GM12878 (cell line): ENCODE data around the gene GID4.

Experiments used
- CHD2 ChIP-seq: IDR thresholded peaks from 2 replicates; pipeline ENCODE4 v1.6.1; 2011; ENCODE audit warnings: low read depth, low read length, improper control_type of control experiment, borderline replicate concordance
- EZH2 ChIP-seq: IDR thresholded peaks from 2 replicates; pipeline ENCODE4 v1.6.1; 2012; ENCODE audit warnings: low read depth, mild to moderate bottlenecking, control low read depth, inconsistent platforms, low read length, borderline replicate concordance; ENCODE audit not compliant: control insufficient read depth
- GABPA ChIP-seq: IDR thresholded peaks from 2 replicates; pipeline ENCODE4 v1.6.1; 2014; ENCODE audit warnings: antibody characterized with exemption, low read depth, mild to moderate bottlenecking, inconsistent platforms
- JUNB ChIP-seq: IDR thresholded peaks from 2 replicates; pipeline ENCODE4 v1.6.1; 2016; ENCODE audit warnings: antibody characterized with exemption, mild to moderate bottlenecking
- MTA2 ChIP-seq: fragments of 450-650 bp; IDR thresholded peaks from 2 replicates; pipeline ENCODE4 v1.6.1; 2016; ENCODE audit warnings: low read depth, mild to moderate bottlenecking, moderate library complexity
- MXI1 ChIP-seq: fragments of 150-350 bp; IDR thresholded peaks from 2 replicates; pipeline ENCODE4 v1.6.1; 2011; ENCODE audit warnings: low read depth, mild to moderate bottlenecking, inconsistent platforms, low read length, improper control_type of control experiment
- POLR2A ChIP-seq: IDR thresholded peaks from 2 replicates; pipeline ENCODE4 v1.6.1; 2011; ENCODE audit warnings: low read depth, mild to moderate bottlenecking, low read length
- RAD21 ChIP-seq: IDR thresholded peaks from 2 replicates; pipeline ENCODE4 v1.6.1; 2011; ENCODE audit warnings: mild to moderate bottlenecking, low read depth, low read length, moderate library complexity; ENCODE audit not compliant: insufficient read depth
- SMARCA5 ChIP-seq: fragments of 450-650 bp; IDR thresholded peaks from 2 replicates; pipeline ENCODE4 v1.6.1; 2017; ENCODE audit warnings: mild to moderate bottlenecking
- TF ChIP-seq, protein P1 (sequence below), 3 experiments: IDR thresholded peaks in 2 of 3; conservative IDR thresholded peaks in 1 of 3; 2 replicates each; pipeline ENCODE4 v1.5.1; 2011; ENCODE audit warnings: low read depth in 3 of 3, low read length in 3 of 3, mild to moderate bottlenecking in 3 of 3, control low read depth in 2 of 3, moderate library complexity in 2 of 3, inconsistent platforms in 1 of 3, mixed read lengths in 1 of 3; ENCODE audit not compliant: control insufficient read depth in 2 of 3, insufficient read depth in 1 of 3; ENCODE audit errors: extremely low read depth in 1 of 3
- TF ChIP-seq, protein P2 (sequence below): fragments of 450-650 bp; formaldehyde crosslinking; IDR thresholded peaks from 2 replicates; pipeline ENCODE4 v1.4.0; 2020; ENCODE audit warnings: mild to moderate bottlenecking, moderate library complexity

DNA sequence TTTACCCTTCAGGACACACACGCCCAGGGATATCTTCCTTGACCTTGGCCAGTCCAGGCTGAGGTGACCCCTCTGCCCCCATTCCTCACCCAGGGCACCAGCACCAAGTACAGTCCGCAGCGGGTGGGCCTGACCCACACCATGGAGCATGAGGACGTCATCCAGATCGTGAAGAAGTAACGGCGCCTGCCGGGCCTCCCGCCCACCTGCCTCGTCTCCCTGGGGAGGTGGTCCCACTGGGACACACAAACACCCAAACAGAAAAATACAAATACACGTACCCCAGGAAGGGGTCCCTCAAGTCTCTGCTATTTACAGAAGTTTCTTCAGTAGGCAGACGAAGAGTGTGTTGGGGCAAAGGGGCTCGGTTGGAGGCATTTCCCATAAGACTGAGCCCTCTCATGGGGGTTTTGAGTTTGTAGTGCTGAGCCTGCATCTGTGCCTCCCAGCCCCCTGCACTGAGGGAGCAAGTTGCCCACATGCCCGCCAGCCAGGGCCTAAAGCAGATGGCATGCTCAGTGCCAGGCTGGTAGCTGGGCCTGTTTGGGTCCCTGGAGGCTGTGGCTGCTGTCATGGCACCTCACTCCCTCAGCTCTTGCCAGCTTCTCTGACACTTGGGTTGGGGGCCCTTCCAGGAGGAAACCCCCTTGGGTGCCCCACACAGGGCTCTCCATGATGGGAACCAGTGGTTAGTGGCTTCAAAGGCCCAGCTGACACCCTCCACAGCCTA, 68.0 kb downstream of the GID4 start:
- TF ChIP-seq SMARCA5 = no peak
- TF ChIP-seq RAD21 = no peak
- TF ChIP-seq, protein P1, sequence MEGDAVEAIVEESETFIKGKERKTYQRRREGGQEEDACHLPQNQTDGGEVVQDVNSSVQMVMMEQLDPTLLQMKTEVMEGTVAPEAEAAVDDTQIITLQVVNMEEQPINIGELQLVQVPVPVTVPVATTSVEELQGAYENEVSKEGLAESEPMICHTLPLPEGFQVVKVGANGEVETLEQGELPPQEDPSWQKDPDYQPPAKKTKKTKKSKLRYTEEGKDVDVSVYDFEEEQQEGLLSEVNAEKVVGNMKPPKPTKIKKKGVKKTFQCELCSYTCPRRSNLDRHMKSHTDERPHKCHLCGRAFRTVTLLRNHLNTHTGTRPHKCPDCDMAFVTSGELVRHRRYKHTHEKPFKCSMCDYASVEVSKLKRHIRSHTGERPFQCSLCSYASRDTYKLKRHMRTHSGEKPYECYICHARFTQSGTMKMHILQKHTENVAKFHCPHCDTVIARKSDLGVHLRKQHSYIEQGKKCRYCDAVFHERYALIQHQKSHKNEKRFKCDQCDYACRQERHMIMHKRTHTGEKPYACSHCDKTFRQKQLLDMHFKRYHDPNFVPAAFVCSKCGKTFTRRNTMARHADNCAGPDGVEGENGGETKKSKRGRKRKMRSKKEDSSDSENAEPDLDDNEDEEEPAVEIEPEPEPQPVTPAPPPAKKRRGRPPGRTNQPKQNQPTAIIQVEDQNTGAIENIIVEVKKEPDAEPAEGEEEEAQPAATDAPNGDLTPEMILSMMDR (IDR thresholded peaks at IDR 0.05 in 2 of 3, conservative IDR thresholded peaks at IDR 0.05 in 1 of 3; ENCODE audit: control insufficient read depth in 2 of 3, extremely low read depth in 1 of 3, insufficient read depth in 1 of 3, low read depth in 3 of 3, low read length in 3 of 3) = no peak
- no peak for TF ChIP-seq MTA2
- TF ChIP-seq POLR2A = no peak
- TF ChIP-seq, protein P2, sequence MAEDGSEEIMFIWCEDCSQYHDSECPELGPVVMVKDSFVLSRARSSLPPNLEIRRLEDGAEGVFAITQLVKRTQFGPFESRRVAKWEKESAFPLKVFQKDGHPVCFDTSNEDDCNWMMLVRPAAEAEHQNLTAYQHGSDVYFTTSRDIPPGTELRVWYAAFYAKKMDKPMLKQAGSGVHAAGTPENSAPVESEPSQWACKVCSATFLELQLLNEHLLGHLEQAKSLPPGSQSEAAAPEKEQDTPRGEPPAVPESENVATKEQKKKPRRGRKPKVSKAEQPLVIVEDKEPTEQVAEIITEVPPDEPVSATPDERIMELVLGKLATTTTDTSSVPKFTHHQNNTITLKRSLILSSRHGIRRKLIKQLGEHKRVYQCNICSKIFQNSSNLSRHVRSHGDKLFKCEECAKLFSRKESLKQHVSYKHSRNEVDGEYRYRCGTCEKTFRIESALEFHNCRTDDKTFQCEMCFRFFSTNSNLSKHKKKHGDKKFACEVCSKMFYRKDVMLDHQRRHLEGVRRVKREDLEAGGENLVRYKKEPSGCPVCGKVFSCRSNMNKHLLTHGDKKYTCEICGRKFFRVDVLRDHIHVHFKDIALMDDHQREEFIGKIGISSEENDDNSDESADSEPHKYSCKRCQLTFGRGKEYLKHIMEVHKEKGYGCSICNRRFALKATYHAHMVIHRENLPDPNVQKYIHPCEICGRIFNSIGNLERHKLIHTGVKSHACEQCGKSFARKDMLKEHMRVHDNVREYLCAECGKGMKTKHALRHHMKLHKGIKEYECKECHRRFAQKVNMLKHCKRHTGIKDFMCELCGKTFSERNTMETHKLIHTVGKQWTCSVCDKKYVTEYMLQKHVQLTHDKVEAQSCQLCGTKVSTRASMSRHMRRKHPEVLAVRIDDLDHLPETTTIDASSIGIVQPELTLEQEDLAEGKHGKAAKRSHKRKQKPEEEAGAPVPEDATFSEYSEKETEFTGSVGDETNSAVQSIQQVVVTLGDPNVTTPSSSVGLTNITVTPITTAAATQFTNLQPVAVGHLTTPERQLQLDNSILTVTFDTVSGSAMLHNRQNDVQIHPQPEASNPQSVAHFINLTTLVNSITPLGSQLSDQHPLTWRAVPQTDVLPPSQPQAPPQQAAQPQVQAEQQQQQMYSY (CRISPR knock-in tag) = no peak
- no peak for TF ChIP-seq JUNB
- TF ChIP-seq EZH2 = no peak
- no peak for TF ChIP-seq GABPA
- no peak for TF ChIP-seq MXI1
- TF ChIP-seq CHD2 = no peak
